Medulla oblongata (tissue), 1 donor: ENCODE measurements around the gene TTC19.

Source experiments
- DNase-seq: peaks from one replicate; pipeline ENCODE4 v3.0.0-alpha.2; 2015; ENCODE audit errors: extremely low spot score

The TTC19 gene, protein sequence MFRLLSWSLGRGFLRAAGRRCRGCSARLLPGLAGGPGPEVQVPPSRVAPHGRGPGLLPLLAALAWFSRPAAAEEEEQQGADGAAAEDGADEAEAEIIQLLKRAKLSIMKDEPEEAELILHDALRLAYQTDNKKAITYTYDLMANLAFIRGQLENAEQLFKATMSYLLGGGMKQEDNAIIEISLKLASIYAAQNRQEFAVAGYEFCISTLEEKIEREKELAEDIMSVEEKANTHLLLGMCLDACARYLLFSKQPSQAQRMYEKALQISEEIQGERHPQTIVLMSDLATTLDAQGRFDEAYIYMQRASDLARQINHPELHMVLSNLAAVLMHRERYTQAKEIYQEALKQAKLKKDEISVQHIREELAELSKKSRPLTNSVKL

DNA sequence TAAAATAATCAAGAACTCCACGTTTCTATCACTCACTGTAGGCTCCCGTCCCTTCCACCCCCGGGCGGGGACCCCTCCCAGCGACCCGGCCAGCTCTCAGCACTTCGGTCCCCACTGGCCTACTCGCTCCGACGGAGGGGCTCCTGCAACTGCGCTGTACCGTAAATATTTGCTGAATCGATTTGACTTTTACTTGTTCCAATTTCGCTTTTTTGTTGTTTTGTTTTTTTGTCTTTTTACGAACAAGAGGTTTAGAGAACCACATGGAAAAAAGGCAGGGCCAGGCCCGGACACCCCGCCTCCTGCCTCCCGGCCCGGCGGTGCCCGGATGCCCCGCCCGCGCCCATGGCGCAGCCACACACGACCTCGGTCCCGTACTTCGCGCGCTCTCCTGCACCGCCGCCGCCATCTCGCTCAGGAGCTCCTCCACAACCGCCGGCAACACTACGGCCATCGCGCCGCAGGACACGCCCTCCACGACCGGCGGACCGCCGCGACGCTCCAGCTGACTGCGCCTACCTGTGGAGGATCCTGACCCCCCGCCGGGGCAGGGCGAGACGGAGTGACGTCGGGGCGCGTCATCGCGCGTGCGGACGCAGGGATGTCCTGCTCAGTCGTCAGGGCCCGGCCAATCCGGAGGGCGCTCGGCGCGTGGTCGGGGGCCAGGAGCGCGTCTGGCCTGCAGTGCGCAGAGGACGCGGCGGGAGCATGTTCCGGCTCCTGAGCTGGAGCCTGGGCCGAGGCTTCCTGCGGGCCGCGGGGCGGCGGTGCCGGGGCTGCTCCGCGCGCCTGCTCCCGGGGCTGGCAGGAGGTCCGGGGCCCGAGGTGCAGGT is at the start of gene TTC19, which contains the start of gene ZSWIM7:
Gene TTC19, plus strand, starts transcription at position 684 of the 833 bp plus-strand sequence. Its CDS starts 25 bp downstream, at position 709.
Gene ZSWIM7, minus strand, starts transcription at position 564 of the 833 bp plus-strand sequence. Its CDS starts 110 bp downstream, at position 454.
- DNase-seq = peak; percentile 97

DNA sequence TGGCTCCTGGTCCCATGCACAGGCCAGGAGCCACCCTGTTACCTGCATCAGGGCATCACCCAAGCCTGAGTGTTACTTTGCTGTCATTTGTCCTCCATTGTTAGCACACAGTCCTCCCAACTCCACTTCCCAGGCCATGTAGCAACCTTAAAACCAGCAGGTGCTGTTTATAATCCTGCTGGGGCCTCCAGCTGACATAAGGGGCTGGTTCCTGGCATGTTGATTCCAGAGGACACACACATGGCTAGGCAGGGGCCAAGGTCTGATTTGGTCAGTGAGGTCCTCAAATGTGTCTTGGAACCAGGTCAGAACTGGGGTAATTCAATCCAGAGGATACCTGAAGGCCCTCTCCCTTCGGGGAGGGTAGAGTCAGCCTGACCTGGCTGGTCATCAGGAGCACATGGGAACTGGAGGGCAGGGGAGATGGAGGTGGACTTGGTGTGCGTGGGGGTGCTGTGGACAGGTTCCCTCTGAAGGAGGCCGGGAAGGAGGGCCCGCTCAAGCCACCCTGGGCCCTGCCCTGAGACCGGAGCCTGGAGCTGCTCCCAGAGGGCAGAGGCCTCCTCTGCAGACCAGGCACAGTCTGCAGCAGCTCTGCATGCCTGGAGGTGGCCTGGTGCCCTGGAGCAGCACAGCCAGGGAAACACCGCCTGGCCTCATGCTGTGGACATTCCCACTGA is 48.1 kb upstream of the TTC19 start:
- DNase-seq = no peak

DNA sequence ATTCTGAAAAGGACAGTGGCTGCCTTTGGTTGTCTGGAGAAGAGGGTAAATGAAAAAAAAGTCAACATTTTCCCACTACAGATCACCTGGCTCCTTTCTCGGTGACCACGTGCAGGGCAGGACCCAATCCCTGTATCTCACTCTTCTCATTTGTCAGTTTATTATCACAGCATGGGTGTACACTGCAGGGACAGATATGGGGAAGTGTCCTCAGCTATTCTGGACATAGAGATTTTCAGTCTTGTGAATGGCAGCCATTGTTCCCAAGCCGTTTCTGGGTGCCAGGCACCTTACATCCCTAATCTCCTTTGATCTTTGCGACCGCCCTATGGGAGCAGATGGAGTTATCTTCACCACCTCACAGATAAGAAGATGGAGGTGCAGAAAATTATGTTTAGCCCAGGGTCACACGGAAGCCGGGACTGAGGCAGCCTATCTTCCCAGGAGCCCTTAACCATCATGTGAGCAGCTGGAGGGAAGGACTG is 47.5 kb upstream of the TTC19 start:
- DNase-seq = no peak

DNA sequence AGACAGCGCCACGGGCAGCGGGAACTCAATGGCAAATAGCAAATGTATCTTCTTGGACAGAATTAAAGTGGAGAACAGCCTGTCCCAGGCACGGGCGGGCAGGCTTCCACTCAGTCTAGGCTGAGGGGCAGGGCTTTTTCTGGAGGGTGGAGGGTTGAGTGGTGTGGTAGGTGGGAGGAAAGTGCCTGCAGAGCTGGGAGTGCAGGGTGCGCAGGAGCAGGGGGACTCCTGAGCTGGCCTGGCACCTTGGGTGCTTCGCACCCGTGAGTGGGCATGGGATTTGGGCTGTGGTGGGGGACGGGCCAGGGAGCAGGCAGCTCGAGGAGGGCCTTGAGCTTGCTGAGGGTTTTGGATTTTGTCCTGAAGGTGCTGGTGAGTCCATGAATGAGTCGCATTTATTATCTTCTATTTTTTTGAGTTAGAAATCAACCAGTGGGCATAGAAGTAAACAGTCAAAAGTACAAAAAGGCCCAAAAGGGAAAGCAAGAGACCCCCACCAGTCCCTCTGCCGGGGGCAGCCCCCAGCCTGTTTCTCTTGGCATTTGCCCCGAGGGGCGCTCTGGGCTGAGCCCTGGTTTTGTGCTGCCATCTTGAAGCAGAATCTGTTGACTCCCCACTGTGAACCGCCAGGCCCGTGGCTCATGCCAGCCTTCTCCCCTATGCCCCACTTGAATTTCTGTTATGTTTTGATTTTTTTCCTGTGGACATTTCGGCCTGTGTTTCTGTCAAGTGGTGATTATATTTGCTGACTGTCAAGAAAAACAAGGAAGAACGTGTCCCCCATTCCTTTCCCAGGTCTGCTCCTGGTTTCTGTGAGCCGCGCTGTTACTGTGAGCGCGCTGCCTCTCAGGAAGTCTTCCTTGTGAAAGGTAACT is 46.5 kb upstream of the TTC19 start:
- no peak for DNase-seq

DNA sequence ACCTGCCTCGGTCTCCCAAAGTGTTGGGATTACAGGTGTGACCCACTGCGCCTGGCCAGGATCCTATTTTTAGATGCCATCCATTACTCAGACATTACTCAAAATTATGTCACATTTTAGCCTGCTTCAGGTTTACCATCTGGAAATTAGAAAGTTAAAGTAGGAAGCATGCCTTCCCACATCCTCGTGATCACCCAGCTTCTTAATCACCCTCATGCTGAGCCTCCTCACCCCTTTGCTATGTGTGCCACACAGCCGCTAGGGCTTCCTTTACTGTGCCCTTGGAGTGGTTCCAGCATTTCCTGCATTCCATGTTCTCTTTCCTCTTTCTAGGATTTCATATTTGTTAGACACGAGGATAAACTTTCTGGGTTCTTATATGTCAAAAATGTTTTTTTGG is 45.4 kb upstream of the TTC19 start:
- no peak for DNase-seq

DNA sequence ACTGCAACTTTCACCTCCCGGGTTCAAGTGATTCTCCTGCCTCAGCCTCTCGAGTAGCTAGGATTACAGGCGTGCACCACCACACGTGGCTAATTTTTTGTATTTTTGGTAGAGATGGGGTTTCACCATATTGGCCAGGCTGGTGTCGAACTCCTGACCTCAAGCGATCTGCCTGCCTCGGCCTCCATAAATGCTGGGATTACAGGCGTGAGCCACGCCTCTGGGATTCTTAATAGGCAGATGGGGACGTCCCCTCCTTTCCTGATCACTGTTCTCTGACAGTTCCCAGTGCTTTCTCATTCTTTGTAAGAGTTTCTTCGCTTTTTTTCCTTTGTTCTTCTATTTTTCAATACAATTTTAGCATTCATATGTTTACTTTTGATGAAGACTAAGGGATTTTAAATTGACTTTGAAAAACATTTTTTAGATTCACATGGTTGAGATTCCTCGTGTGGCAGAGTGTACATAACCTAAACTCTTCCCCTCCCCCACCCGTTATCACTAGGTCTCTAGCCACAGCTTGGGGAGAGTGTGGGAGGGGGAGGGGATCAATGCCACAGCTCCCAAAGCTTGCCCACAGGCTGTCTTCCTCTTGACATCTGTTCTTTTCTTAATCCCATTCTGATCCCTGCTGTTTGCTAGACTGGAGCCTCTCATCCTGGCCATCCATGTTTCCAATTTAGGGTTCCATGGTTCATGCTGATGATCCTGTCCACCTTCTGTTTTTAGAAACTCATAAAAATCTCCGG is 43.7 kb upstream of the TTC19 start:
- DNase-seq = no peak

DNA sequence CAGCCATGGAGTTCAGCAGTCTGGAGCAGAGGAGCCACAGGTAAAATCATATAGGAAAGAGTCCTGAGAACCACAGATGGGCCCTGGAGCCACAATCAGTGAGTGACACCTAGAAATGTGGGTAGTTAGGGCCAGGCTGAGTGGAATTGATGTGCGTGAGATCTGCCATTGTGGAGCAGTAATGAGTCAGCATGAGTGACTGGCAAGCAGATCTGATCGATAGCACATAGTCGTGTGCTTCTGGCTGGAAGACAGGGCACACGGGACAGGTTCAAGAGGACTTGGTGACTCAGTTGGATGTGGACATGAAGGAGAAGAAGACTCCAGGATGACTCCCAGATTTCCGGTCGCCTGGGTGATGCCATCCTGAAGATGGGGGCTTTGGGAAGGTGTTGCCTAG is 42.4 kb upstream of the TTC19 start:
- no peak for DNase-seq

DNA sequence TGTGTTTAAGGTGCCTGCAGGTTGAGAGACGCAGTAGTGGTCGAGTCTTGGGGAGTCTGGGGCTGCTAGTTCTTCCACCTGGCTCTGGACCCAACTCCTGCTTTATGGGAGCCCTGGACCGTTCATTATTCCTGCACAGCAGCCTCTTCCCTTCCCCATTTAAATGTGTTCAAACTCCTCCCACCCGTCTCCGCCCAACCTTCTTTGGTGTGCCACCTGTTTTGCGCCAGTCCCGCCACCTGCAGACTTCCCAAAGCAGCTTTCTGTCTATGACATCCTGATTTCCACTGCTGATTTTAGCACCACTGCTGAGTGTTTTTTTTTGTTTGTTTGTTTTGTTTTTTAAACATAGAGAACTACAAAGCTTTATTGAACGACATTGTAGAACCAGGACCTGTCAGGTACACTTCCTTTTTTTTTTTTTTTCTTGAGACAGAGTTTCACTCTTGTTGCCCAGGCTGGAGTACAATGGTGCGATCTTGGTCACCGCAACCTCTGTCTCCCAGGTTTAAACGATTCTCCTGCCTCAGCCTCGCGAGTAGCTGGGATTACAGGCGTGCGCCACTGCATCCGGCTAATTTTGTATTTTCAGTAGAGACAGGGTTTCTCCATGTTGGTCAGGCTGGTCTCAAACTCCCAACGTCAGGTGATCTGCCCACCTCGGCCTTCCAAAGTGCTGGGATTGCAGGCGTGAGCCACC is 41.9 kb upstream of the TTC19 start:
- no peak for DNase-seq

DNA sequence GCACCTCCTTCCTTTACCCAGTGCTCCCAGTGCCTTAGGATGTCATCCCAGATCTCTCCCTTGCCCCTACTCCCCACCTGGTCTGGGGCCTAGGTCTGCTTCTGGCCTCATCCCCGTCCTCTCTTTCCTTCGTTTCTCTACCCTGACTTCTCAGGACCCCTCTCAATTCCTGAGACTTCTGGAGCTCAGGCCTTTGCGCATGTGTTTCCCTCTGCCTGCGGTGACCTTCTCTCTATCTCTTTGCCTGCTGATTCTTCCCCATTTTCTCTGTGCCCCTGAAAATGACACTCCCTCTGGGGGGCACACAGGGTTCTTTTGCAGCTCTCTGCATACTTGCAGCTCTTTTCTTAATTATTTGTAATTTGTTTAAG is 41.2 kb upstream of the TTC19 start:
- DNase-seq = no peak

DNA sequence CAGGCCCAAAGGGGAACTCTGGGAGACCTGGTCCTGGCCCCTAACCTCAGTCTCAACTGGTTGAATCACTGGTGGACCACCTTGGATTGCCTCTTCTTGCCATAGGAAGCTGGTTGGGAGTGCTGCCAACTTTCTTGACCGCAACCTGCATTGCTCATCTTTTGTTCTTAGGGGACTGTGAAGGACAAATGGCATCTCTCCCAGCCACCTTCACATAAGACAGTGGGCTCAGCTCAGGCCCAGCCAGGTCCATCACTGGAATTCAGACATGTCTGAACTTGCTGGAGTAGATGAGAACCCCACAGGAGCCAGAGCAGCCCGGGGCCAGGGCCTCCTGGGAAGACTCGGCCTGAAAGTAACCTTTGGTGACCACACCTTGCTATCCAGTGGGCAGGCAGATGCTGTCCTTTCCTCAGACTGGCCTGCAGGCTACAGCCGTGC is 35.9 kb upstream of the TTC19 start:
- no peak for DNase-seq

DNA sequence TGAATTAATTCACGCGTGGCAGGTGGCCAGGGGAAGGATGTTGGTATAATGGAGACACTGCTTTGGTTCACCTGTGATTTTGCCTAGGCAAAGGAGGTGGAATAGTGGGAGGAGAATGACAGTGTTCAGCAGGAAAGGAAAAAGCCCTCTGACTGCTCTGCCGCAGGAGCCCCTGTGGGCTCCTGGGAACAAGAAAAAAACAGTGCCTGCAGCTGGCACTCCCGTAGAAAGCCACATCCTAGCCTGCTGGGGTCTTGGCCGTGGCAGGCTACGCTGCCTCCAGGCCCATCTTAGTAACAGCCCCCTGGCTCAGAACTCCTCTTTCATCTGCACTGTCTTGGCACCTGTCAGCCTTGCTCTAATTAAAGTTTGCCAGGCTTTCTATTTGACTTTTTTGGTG is 34.1 kb upstream of the TTC19 start:
- DNase-seq = no peak

DNA sequence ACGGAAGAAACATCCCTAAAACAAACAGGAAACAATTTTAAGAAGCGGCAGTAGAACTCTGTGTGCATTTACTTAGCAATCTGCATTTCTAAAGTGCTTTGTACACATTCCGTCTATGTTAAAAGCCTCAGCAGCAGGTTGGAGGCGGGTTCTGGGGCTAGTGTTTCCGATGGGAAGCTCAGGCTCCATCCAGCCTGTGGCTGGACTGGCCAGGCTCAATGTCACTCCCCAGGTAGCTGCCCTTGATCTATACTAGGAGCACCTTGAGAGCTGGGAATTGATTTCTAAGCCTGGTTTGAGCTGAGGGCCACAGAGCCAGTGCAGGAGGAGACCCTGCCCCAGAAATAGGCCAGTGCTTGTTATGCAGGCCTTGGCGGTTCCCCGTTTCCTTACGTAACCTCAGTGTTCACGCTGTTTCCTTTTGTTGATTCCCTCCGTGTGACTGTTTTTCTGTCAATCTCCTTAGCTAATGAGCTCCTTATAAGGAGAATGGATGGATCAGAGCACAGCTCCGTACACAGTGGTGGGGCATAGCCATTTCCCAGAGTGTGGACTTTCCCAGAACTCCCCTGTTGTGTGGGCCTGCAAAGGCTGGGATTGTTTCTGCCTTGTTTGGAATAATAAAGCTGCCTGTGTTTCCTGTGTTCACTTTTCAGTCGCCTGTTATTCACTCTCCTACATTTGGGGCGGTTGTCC is 33.3 kb upstream of the TTC19 start:
- peak; percentile 42 for DNase-seq

DNA sequence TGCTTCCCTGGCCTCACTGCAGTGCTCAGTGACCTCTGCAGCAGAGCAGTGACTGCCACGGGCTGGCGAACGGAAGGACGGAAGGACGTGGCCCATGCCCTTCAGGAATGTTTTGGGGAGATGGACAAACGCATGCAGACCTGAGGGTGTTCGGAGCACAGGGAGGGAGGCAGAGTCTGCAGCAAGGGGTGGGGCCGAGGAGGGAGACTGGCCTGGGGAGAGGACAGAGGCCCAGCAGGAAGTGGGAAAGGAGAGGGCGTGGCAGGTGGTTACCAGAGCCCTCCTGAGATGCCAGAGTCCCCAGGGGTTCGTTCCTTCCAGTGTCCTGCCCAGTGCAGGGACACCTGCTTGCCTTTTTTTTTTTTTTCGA is 32.8 kb upstream of the TTC19 start:
- DNase-seq = no peak

DNA sequence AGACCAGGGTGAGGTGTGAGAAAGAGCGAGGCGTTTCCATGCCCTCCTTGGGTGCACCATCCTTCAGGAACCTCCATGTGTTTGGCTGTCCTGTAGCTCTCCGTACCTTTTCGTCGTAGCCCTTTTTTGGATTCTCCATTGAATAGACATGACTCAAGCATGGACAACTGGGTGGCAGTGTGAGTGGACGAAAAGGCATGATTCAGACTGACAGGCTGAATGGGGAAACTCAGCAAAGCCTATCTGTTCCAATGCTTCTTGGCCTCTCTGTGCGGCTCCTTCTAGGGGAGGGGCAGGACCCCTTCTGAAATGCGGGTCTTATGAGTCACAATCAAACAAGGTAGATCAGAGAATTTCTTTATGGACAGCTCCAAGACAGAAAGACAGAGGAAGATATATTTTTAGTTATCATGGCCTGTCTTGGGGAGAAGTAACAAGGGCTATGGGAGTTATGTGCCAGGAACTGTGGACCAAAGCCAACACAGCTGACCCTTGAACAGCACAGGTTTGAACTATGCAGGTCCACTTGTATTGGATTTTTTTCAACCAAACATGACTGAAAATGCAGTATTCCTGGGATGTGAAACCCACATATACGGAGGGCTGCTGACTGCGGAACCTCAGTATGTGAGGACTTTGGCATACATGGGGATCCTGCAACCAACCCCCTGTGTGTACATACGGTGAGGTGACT is 31.8 kb upstream of the TTC19 start:
- DNase-seq = no peak

DNA sequence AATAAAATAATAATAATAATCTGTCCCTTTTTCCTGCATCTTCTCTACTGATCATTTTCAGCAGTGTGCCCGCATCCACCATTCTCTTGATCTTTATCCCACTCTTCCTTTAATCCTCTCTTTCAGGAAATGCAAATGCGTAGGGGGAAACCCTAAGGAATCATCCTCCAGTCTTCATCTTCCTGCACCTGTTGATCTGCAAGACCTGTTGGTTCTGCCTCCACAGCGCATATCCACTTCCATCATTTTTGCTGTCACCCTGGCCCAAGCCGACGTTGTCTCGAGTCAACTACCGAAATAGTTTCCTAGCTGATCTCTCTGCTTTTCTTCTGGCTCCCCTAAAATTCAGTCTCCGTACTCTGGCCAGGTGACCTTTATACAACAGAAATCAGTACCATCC is 30.2 kb upstream of the TTC19 start:
- DNase-seq = no peak

DNA sequence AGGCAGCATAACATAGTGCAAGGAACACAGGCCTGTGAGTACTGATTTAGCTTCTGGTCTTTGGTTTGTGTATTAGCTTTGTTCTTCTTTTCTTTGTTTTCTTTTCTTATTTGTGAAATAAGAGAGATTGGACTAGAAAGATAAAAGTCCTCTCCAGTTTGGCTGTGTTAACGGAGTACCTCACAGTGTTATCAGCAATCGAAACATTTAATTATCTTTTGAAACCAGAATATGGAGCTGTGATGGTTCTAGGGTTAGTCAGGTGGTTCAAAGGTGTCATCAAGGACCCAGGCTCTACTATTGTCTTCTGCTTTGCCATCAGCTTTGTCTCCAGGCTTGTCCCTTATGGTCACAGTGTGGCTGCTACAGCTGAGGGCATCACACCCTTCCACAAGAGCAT is 29.1 kb upstream of the TTC19 start:
- no peak for DNase-seq

DNA sequence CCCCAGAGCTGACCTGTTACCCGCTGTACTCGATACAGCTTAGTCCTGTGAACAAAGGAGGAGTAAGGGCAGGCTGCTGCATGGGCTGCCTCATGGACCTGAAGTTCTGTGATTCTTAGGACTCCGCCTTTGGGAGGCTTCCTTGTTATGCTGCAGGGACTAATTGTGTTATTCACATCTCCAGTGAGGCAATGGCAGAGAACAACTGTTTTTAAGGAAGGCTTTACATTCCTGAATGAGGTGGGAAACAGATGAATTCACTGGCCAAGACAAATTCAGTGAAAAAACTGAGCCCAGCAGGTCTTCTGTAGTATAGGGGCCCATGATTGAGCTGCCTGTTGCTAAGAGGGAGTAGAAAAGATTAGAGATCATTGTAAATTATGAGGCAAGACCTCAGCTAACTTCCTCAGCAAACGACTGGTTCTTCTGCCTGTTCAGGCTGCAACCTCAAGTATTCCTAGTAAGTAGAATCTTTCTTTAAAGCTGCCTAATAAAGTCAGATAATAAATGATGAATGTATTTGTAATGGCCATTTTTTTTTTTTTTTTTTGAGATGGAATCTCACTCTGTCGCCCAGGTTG is 28.4 kb upstream of the TTC19 start:
- DNase-seq = no peak

DNA sequence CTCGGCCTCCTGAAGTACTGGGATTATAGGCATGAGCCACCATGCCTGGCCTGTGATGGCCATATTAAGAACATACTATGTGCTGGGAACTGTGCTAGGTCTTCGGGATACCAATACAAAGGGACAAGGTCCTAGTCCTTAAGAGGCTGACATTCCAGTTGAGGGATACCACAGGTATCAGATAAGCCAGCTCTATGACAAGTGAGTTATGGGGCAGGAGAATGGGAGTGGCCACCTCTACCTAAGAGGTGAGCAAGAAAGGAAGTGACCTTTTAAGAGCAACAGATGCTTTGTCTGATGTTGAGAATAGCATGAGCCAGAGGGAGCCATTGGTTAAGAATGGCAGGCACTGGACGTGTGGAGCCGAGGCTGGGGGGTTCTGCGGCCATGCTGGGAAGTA is 27.7 kb upstream of the TTC19 start:
- no peak for DNase-seq
